HL-60 (cell line): ENCODE measurements around the gene GALP.

ENCODE experiments used
- GABPA ChIP-seq: IDR thresholded peaks from 2 replicates; pipeline ENCODE4 v1.6.1; 2012; ENCODE audit warnings: low read depth
- POLR2AphosphoS5 ChIP-seq: IDR thresholded peaks from 2 replicates; pipeline ENCODE4 v1.6.1; 2012; ENCODE audit warnings: low read depth
- TF ChIP-seq, protein P1 (sequence below): IDR thresholded peaks from one replicate; pipeline ENCODE4 v1.5.1; 2011; ENCODE audit warnings: low read length, control low read depth, inconsistent platforms; ENCODE audit not compliant: insufficient read depth
- TF ChIP-seq, protein P2 (sequence below): IDR thresholded peaks from 2 replicates; pipeline ENCODE4 v1.6.1; 2012; ENCODE audit warnings: low read depth; ENCODE audit not compliant: insufficient replicate concordance

DNA sequence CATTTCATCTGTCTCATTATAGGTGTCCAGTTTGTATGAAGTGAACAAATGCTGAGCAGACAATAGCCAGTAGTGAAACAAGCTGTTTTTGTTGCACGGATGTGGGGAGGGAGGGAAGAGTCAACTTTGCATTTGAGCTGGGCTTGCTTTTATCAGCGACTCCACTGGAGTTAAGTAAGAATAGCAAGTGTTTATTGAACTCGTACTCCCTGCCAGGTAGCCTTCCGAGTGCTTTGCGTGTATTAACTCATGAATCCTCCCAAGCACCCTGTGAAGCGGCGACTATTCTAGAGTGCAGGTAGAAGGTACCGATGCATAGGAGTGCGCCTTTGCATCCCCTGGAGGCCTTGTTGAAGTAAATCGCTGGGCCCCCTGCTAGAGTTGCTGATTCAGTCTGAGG, 39.4 kb upstream of the GALP start:
- TF ChIP-seq, protein P1, sequence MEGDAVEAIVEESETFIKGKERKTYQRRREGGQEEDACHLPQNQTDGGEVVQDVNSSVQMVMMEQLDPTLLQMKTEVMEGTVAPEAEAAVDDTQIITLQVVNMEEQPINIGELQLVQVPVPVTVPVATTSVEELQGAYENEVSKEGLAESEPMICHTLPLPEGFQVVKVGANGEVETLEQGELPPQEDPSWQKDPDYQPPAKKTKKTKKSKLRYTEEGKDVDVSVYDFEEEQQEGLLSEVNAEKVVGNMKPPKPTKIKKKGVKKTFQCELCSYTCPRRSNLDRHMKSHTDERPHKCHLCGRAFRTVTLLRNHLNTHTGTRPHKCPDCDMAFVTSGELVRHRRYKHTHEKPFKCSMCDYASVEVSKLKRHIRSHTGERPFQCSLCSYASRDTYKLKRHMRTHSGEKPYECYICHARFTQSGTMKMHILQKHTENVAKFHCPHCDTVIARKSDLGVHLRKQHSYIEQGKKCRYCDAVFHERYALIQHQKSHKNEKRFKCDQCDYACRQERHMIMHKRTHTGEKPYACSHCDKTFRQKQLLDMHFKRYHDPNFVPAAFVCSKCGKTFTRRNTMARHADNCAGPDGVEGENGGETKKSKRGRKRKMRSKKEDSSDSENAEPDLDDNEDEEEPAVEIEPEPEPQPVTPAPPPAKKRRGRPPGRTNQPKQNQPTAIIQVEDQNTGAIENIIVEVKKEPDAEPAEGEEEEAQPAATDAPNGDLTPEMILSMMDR, result no peak
- TF ChIP-seq GABPA, result no peak
- TF ChIP-seq, protein P2, sequence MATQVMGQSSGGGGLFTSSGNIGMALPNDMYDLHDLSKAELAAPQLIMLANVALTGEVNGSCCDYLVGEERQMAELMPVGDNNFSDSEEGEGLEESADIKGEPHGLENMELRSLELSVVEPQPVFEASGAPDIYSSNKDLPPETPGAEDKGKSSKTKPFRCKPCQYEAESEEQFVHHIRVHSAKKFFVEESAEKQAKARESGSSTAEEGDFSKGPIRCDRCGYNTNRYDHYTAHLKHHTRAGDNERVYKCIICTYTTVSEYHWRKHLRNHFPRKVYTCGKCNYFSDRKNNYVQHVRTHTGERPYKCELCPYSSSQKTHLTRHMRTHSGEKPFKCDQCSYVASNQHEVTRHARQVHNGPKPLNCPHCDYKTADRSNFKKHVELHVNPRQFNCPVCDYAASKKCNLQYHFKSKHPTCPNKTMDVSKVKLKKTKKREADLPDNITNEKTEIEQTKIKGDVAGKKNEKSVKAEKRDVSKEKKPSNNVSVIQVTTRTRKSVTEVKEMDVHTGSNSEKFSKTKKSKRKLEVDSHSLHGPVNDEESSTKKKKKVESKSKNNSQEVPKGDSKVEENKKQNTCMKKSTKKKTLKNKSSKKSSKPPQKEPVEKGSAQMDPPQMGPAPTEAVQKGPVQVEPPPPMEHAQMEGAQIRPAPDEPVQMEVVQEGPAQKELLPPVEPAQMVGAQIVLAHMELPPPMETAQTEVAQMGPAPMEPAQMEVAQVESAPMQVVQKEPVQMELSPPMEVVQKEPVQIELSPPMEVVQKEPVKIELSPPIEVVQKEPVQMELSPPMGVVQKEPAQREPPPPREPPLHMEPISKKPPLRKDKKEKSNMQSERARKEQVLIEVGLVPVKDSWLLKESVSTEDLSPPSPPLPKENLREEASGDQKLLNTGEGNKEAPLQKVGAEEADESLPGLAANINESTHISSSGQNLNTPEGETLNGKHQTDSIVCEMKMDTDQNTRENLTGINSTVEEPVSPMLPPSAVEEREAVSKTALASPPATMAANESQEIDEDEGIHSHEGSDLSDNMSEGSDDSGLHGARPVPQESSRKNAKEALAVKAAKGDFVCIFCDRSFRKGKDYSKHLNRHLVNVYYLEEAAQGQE, result no peak
- TF ChIP-seq POLR2AphosphoS5, result no peak
